ENCODE measurements around the gene BACH1. TPM values are rescaled to one million over a fixed set of nuclear protein-coding genes. Genes with fewer than 3 reads are reported as not detected.

Gene BACH1
- polyA plus RNA-seq, 1 experiment: 72.2 TPM

- Histone ChIP-seq H3K27ac (ENCODE audit: low read depth, low read length) (no peak overlapping the region), H3K4me3 (ENCODE audit: low read depth, low read length) (no peak overlapping the region), H3K9me3 (ENCODE audit: control insufficient read depth, insufficient read depth, low read length) (no peaks in the 10 kb centered on the region), H3K27me3 (ENCODE audit: control insufficient read depth, insufficient read depth, low read length) (no peaks in the 10 kb centered on the region)
- ChIA-PET POLR2A (no interaction called here), CTCF (interaction anchor here (1.2 to 1.5 kb wide), 2 partner anchors 17 to 167 kb away, joined by 3 to 7 read pairs; no protein-coding TSS in a partner anchor)
- no peak for DNase-seq (ENCODE audit: low read depth, low spot score)
- TF ChIP-seq CTCF (IDR thresholded peaks at IDR 0.05; ENCODE audit: low read depth, low read length): no peak
Observed at GRCh38 chr21:29330797-29331196, 32.1 kb downstream of the BACH1 start.

- H3K9me3 ChIP-seq (ENCODE audit: control insufficient read depth, insufficient read depth, low read length): no peaks in the 10 kb centered on the region
- TF ChIP-seq CTCF (IDR thresholded peaks at IDR 0.05; ENCODE audit: low read depth, low read length): no peak
- no peak for DNase-seq (ENCODE audit: low read depth, low spot score)
- no peak overlapping the region for H3K4me3 ChIP-seq (ENCODE audit: low read depth, low read length)
- no peaks in the 10 kb centered on the region for H3K27me3 ChIP-seq (ENCODE audit: control insufficient read depth, insufficient read depth, low read length)
- CTCF ChIA-PET: no interaction called here
- H3K27ac ChIP-seq (ENCODE audit: low read depth, low read length): peak overlapping the region; percentile 71
- POLR2A ChIA-PET: no interaction called here
Observed at GRCh38 chr21:29332461-29333362, 34.0 kb downstream of the BACH1 start.

GRCh38 chr21:29333406-29333805 lies 34.7 kb downstream of the BACH1 start:
- CTCF ChIA-PET: interaction anchor here (2.0 kb wide), 1 partner anchor 169 kb away, joined by 10 read pairs; no protein-coding TSS in a partner anchor
- POLR2A ChIA-PET: no interaction called here
- Histone ChIP-seq H3K9me3 (ENCODE audit: control insufficient read depth, insufficient read depth, low read length) (no peaks in the 10 kb centered on the region), H3K4me3 (ENCODE audit: low read depth, low read length) (no peak overlapping the region), H3K27me3 (ENCODE audit: control insufficient read depth, insufficient read depth, low read length) (no peaks in the 10 kb centered on the region), H3K27ac (ENCODE audit: low read depth, low read length) (no peak overlapping the region)
- no peak for DNase-seq (ENCODE audit: low read depth, low spot score)
- TF ChIP-seq CTCF (IDR thresholded peaks at IDR 0.05; ENCODE audit: low read depth, low read length): no peak

- CTCF ChIA-PET: interaction anchor here (0.6 to 2.0 kb wide), 2 partner anchors 7 to 171 kb away, joined by 3 to 10 read pairs; no protein-coding TSS in a partner anchor
- H3K4me3 ChIP-seq (ENCODE audit: low read depth, low read length): no peak overlapping the region
- no peak for TF ChIP-seq CTCF (IDR thresholded peaks at IDR 0.05; ENCODE audit: low read depth, low read length)
- H3K27ac ChIP-seq (ENCODE audit: low read depth, low read length): peak overlapping the region; percentile 69
- DNase-seq (ENCODE audit: low read depth, low spot score): no peak
- POLR2A ChIA-PET: interaction anchor here (1.4 to 1.9 kb wide), 3 partner anchors 9 to 220 kb away, joined by 4 to 8 read pairs (median 8); partner anchors contain the start of gene BACH1
- no peaks in the 10 kb centered on the region for H3K27me3 ChIP-seq (ENCODE audit: control insufficient read depth, insufficient read depth, low read length)
- no peaks in the 10 kb centered on the region for H3K9me3 ChIP-seq (ENCODE audit: control insufficient read depth, insufficient read depth, low read length)
Observed at GRCh38 chr21:29334717-29335428, 36.2 kb downstream of the BACH1 start.
